Mucosa of gallbladder (tissue), 1 donor: ENCODE measurements around the gene ENO3. TPM values are rescaled to one million over a fixed set of nuclear protein-coding genes. Genes with fewer than 3 reads are reported as not detected.

ENCODE experiments used
- DNase-seq: peaks from one replicate; pipeline ENCODE4 v3.0.0-alpha.2; 2020; ENCODE audit warnings: low spot score
- total RNA-seq: library from RNA; stranded (reverse); gene quantifications from one replicate; pipeline ENCODE4 v1.2.1, GENCODE V29; 2021
- donor health status: DM: no; HTN: no; CAD: no.

ENO3 gene
- total RNA-seq, 1 donor from 2014 or later: 7.5 TPM

DNA sequence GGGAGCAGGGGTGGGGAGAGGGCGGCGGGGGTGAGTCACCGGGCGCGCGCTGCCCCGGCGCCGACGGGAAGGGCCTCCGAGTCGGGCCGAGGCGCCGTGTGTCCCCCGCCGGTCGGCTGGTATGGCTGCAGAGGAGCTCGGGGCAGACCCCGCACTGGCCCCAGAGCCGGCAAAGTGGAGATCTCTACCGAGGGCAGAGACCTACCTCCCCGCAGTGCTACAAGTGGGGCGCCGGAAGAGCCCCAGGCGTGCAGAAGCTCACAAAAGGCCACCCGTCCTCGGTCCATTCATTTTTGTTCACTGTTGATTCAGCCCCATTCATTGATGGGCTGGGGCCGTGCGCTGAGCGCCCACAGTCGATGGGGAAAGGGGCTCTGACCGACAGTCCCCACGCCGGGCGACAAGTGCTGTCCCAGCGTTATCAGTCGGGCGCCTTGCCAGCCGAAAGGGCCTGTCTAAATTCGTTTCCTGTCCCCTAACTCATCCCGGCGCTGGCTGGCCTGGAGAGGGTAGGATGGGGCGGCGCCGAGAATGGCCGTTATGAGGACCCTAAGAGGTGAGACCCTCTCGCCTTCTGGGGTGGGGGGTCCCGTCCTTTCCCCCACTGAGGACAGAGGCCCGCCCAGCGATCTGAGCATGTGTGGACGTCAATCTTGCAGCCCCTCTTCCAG is 709 bp upstream of the ENO3 start:
- DNase-seq: peak; percentile 37

- DNase-seq: no peak
These were observed 567 bp downstream of the ENO3 start for GRCh38 chr17:4951486-4951885.

DNA sequence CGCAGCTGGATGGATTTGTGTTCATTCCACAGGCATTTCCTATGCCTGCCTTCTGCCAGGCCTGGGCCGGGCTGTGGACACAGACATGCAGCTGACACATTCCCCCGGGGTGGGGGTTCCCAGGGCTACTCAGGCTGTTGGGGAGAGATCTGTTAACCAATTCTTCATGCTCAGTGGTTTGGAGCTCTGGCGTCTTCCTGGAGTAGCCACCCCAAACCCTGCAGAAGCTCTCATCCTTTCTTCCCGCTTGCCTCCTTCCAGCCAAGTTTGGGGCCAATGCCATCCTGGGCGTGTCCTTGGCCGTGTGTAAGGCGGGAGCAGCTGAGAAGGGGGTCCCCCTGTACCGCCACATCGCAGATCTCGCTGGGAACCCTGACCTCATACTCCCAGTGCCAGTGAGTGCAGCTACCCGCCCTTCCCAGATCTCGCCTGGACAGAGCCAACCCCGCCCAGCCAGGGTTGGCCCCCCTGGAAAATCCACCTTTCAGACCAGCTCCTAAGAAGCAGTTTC is 2.6 kb downstream of the ENO3 start:
- no peak for DNase-seq

- DNase-seq: no peak
These were observed 4.2 kb downstream of the ENO3 start for GRCh38 chr17:4955091-4955490.

DNA sequence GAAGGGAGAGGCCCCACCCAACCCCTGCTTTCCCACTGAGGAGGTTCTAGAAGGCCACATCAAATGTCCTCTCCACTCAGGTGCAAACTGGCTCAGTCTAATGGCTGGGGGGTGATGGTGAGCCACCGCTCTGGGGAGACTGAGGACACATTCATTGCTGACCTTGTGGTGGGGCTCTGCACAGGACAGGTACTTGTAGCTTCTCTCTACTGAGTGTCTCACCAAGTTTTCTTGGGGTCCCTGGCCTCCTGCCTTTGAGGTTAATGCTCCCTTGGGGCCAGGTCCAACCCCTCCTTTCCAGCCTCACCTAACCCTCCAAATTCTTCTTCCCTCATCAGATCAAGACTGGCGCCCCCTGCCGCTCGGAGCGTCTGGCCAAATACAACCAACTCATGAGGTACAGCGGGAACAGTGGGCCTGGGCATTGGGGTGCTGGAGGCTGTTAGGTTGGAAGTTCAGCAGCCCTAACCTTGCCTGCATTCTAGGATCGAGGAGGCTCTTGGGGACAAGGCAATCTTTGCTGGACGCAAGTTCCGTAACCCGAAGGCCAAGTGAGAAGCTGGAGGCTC is 5.7 kb downstream of the ENO3 start:
- no peak for DNase-seq

- no peak for DNase-seq
These were observed 7.2 kb downstream of the ENO3 start for GRCh38 chr17:4958102-4958501.

- no peak for DNase-seq
These were observed 8.5 kb downstream of the ENO3 start for GRCh38 chr17:4959261-4959965.

DNA sequence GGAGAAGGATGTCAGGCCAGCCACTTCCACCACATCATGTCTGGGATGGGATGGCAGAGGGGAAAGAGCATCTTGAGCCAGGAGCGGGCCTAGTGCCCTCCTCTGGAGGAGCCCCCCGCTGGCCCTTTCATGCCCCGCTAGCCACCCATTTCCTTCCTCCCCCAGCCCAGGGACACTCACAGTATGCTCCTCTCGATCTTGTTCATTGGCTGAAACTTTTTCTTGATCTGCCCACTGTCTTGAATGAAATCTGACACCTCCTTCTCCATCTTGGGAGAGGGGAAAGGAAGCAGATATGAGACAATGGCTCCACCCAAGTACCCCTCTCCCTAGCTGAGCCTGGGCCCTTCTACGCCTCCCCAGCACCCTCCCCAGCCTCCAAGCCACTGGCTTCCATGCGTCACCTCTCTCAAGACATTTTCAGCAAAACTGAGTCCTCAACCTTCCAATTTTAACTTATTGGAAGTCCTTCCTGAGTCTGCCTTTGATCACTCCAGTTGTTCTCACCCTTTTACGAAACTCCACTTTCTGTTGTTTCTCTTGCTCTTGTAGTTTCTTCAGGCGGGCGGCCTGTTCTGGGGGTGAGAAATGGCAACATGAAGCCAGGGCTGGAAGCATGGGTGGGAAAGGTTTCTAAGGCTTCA is 9.5 kb downstream of the ENO3 start:
- no peak for DNase-seq

- DNase-seq: no peak
These were observed 14.5 kb downstream of the ENO3 start for GRCh38 chr17:4965311-4965986.

DNA sequence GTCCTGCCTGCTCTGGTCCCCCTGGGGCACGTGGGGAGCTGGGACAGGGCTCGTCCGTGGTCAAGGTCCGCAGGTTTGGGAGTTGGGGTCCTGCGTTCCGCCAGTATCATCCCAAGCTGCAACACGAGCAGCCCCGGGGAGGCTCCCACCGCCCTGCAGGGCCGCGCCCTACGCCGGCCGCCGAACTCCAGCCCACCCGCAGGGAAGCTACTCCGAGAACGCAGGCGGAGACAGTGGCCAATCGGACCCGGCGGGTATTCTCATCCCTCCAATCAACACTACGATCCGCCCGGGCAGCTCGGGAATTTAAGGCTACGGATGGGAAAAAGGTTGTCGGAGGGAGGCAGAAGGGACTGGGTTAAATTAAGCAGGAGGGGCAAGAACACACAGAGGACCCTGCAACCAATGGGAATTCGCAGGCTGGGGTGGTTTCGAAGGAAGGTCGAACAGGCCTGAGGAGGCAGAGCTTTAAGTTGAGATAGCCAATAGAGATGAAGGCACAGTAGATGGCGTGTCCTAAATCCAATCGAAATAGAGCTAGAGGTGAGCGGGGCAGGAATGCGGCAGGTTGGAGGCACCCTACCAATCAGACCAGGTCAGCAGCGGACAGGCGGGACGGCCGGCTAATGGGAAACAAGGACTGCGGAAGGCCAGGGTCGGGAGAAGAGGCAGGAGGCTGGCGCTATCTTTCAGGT is 16.1 kb downstream of the ENO3 start:
- DNase-seq: peak; percentile 99

- DNase-seq: peak; percentile 96
These were observed 16.9 kb downstream of the ENO3 start, which contains the start of gene SPAG7 for GRCh38 chr17:4967539-4968485. SPAG7 (minus strand) TSS chr17:4967817; CDS start chr17:4967804, 13 bp downstream.

GRCh38 chr17:4968486-4969046 is 17.6 kb downstream of the ENO3 start:
- DNase-seq: no peak

DNA sequence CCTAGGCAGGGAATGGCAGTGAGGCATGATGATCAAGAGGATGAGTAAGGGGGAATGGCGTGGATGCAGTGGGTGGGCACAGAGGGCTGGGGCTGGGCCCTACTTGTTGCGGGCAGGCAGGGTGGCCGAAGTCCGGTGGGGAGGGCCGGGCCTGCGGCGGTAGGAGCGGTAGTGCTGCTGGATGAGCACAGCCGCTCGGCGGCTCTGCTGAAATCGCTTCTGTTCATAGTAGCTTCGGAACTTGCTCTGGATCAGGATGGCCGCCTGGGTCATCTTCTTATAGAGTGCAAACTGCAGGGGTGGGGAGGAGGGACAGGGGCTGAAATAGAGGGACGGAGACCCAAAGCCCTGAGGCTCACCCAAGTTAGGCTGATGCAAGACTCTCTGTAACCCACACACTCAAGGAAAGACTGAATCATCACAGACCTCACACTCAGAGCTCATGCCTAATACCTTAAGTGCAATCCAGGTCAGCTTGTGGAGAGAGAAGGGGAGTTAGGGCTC is 18.2 kb downstream of the ENO3 start:
- DNase-seq: no peak

- no peak for DNase-seq
These were observed 18.7 kb downstream of the ENO3 start for GRCh38 chr17:4969551-4970173.

DNA sequence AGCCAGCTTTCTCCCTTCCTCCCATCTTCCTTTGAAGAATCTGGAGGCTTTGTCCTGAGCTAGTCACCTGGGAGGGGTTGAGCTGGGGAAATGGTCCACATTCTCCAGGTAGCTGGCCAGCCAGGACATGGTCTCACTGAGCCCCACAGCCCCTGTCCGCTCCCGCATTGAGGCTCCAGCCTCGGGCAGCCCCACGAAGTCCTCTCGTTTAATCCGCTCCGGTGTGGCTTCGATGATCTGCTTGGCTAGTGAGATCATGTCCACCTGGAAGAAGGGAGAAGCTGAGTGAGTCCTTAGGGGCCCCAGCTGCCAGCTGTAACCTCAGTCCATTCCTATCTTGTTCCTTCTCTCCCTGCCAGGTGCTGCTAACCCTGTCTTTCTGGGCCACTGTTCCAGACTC is 19.4 kb downstream of the ENO3 start:
- no peak for DNase-seq

- DNase-seq: no peak
These were observed 20.9 kb downstream of the ENO3 start for GRCh38 chr17:4971826-4972225.

- DNase-seq: no peak
These were observed 21.4 kb downstream of the ENO3 start for GRCh38 chr17:4972322-4972721.

- no peak for DNase-seq
These were observed 21.8 kb downstream of the ENO3 start for GRCh38 chr17:4972752-4973151.
